K562 (cell line): ENCODE measurements around the gene ZNF488. TPM values are rescaled to one million over a fixed set of nuclear protein-coding genes. Genes with fewer than 3 reads are reported as not detected.

Experiments
- ATAC-seq: fragments of 200-7000 bp; cut with Tn5 transposase; 3 replicates; pipeline ENCODE4 v1.9.1; 2020; ENCODE audit warnings: moderate library complexity
- BruUV-seq: library from RNA; stranded (reverse); fragments of 400-500 nt; replicated peaks from 2 replicates; lab custom pipeline; 2021; lab: Mats Ljungman, UMichigan
- CTCF ChIA-PET: fragments of 300-600 bp; formaldehyde crosslinking; extraction: SDS; loops from one replicate; lab custom pipeline; 2021; ENCODE audit warnings: low intra/inter-chr PET ratio; lab: Yijun Ruan, JAX
- POLR2A ChIA-PET: fragments of 300-600, 350-650 bp; sonication (Branson Sonifier 250); formaldehyde crosslinking; extraction: SDS; loops from one replicate; lab custom pipeline; 2021; ENCODE audit warnings: antibody characterized with exemption, inconsistent platforms; lab: Yijun Ruan, JAX
- DNase-seq, 4 experiments: peaks; one replicate each; pipeline versions ENCODE4 v3.0.0 to v3.0.0-alpha.2; 2011 to 2018; ENCODE audit warnings: low spot score in 3 of 4, mixed read lengths in 3 of 4; ENCODE audit errors: extremely low read depth in 1 of 4
- FAIRE-seq: peaks from 2 replicates; lab custom pipeline; 2011; peaks lifted over from hg19 to GRCh38; lab: Jason Lieb, UNC
- H2AFZ ChIP-seq: 2 replicates; pipeline ENCODE4 v1.6.0; 2011; ENCODE audit warnings: low read depth, low read length, control low read depth, inconsistent platforms
- H3K27ac ChIP-seq: fragments of 200-600 bp; 3 replicates; pipeline ENCODE4 v1.8.0; 2011; ENCODE audit warnings: low read depth, mild to moderate bottlenecking, control low read depth, inconsistent platforms, low read length, moderate library complexity, mixed read lengths; ENCODE audit errors: extremely low read depth
- H3K27me3 ChIP-seq, 2 experiments: fragments of 300-600 bp in 1 of 2; 2 replicates in 1 of 2; 3 replicates in 1 of 2; pipeline versions ENCODE4 v1.6.0 to v1.8.0; 2011; ENCODE audit warnings: inconsistent platforms in 2 of 2, low read length in 2 of 2, mild to moderate bottlenecking in 1 of 2, mixed read lengths in 1 of 2, moderate library complexity in 1 of 2; ENCODE audit not compliant: control insufficient read depth in 2 of 2, insufficient read depth in 2 of 2
- H3K36me3 ChIP-seq: fragments of 300-600 bp; 3 replicates; pipeline ENCODE4 v1.8.0; 2011; ENCODE audit warnings: mild to moderate bottlenecking, low read length, inconsistent platforms; ENCODE audit not compliant: control insufficient read depth, insufficient read depth
- H3K4me1 ChIP-seq, 2 experiments: fragments of 200-600 bp in 1 of 2; replicated peaks in 1 of 2; 2 replicates in 1 of 2; 3 replicates in 1 of 2; pipeline versions ENCODE4 v1.5.1 to v1.8.0; 2011; ENCODE audit warnings: inconsistent platforms in 2 of 2, low read length in 2 of 2, mild to moderate bottlenecking in 1 of 2, mixed read lengths in 1 of 2, moderate library complexity in 1 of 2; ENCODE audit not compliant: control insufficient read depth in 2 of 2, insufficient read depth in 2 of 2
- H3K4me2 ChIP-seq: 2 replicates; pipeline ENCODE4 v1.6.1; 2011; ENCODE audit warnings: low read length, control low read depth, inconsistent platforms, mixed read lengths; ENCODE audit not compliant: insufficient read depth
- H3K4me3 ChIP-seq: fragments of 200-600 bp; sonication (generic), shearing (Covaris generic); 2 replicates; pipeline ENCODE4 v1.5.1; 2016; ENCODE audit warnings: control low read depth, inconsistent platforms
- H3K79me2 ChIP-seq: fragments of 200-600 bp; 3 replicates; pipeline ENCODE4 v1.8.0; 2011; ENCODE audit warnings: low read length, inconsistent platforms; ENCODE audit not compliant: control insufficient read depth, insufficient read depth
- H3K9ac ChIP-seq, 2 experiments: 2 replicates each; pipeline versions ENCODE4 v1.6.0 to v1.6.1; 2011; ENCODE audit warnings: low read depth in 2 of 2, low read length in 2 of 2, control low read depth in 1 of 2, inconsistent platforms in 1 of 2, mild to moderate bottlenecking in 1 of 2, mixed read lengths in 1 of 2; ENCODE audit not compliant: insufficient read depth in 1 of 2
- H3K9me1 ChIP-seq: one replicate; pipeline ENCODE4 v1.6.0; 2011; ENCODE audit warnings: inconsistent platforms, mild to moderate bottlenecking, low read length, moderate library complexity; ENCODE audit not compliant: control insufficient read depth, insufficient read depth
- H3K9me3 ChIP-seq: replicated peaks from 2 replicates; pipeline ENCODE4 v1.5.1; 2011; ENCODE audit warnings: low read depth, low read length, inconsistent platforms; ENCODE audit not compliant: control insufficient read depth, insufficient read depth
- H4K20me1 ChIP-seq: replicated peaks from 2 replicates; pipeline ENCODE4 v1.6.1; 2011; ENCODE audit warnings: low read length, inconsistent platforms, mixed read lengths; ENCODE audit not compliant: control insufficient read depth, insufficient read depth
- BRF2 ChIP-seq: IDR thresholded peaks from 3 replicates; pipeline ENCODE4 v1.6.1; 2011; ENCODE audit warnings: borderline replicate concordance, mild to moderate bottlenecking; ENCODE audit not compliant: insufficient read length, insufficient read depth
- GTF2A2 ChIP-seq: IDR thresholded peaks from 2 replicates; pipeline ENCODE4 v1.6.1; 2016; ENCODE audit warnings: mild to moderate bottlenecking, missing genetic modification characterization, missing compliant biosample characterization
- KLF6 ChIP-seq: fragments of 250-450 bp; sonication (Bioruptor Pico); IDR thresholded peaks from 2 replicates; pipeline ENCODE4 v1.4.0; 2020; ENCODE audit warnings: mild to moderate bottlenecking, moderate library complexity, borderline replicate concordance
- RB1 ChIP-seq: fragments of 450-650 bp; IDR thresholded peaks from 2 replicates; pipeline ENCODE4 v1.6.1; 2017; ENCODE audit warnings: low read depth, mild to moderate bottlenecking
- U2AF1 ChIP-seq: fragments of 200-400 bp; formaldehyde crosslinking; optimal IDR thresholded peaks from 2 replicates; pipeline ENCODE3; 2017; ENCODE audit warnings: mild to moderate bottlenecking, low read depth, low read length, moderate library complexity
- ZBTB34 ChIP-seq: fragments of 250-450 bp; sonication (Bioruptor Pico); IDR thresholded peaks from 2 replicates; pipeline ENCODE4 v1.8.0; 2021; ENCODE audit warnings: mild to moderate bottlenecking, moderate library complexity
- ZNF175 ChIP-seq: fragments of 200-800 bp; sonication (Bioruptor generic); IDR thresholded peaks from 2 replicates; pipeline ENCODE4 v1.6.1; 2016; ENCODE audit warnings: low read depth, mild to moderate bottlenecking, missing genetic modification characterization, missing compliant biosample characterization
- ZNF740 ChIP-seq, 3 experiments: fragments of 200-800 bp in 1 of 3; sonication (Bioruptor generic) in 1 of 3; sonication (generic) in 1 of 3; formaldehyde crosslinking in 1 of 3; IDR thresholded peaks; 2 replicates each; pipeline versions ENCODE4 v1.6.1 to v1.8.0; 2016 to 2022; ENCODE audit warnings: mild to moderate bottlenecking in 2 of 3, missing compliant biosample characterization in 2 of 3, missing genetic modification characterization in 2 of 3, missing genetic modification reagents in 1 of 3
- WGBS: fragments of 100-300 bp; shearing (Covaris generic); methylation state at CpG from one replicate; pipeline ENCODE4 v1.1.6; 2016; ENCODE audit warnings: low coverage, mixed read lengths; ENCODE audit not compliant: insufficient coverage; ENCODE audit errors: missing lambda C conversion rate; 5-methylcytosine and 5-hydroxymethylcytosine counted together
- in situ Hi-C: fragments of 300-500 bp; cut with MboI; formaldehyde crosslinking; loops from 4 replicates; pipeline ENCODE4 v1.15.0; 2018; ENCODE audit warnings: inconsistent platforms, mixed read lengths
- intact Hi-C: fragments of 100-400 bp; cut with micrococcal nuclease; formaldehyde crosslinking; loops from 2 replicates; pipeline ENCODE4 v1.14.2; 2022
- polyA plus RNA-seq, 8 experiments: library from polyadenylated mRNA; depleted of rRNA in 4 of 8; stranded (reverse) in 5 of 8; unstranded in 3 of 8; fragments of >200 nt; fragmentation: Nextera tagmentation in 2 of 8; fragmentation: Illumina TruSeq in 1 of 8; extraction: Ambion mirVana in 2 of 8; extraction: Trizol in 1 of 8; gene quantifications; 2 replicates each; pipeline versions ENCODE4 v1.2.1 to v1.2.3, GENCODE V29; 2011 to 2014; ENCODE audit warnings: inconsistent platforms in 1 of 8, missing spikeins in 1 of 8
- total RNA-seq, 7 experiments: library from RNA; depleted of rRNA in 6 of 7; stranded (reverse); fragments of >200 nt in 6 of 7; fragmentation: Illumina TruSeq in 2 of 7; extraction: Trizol in 2 of 7; gene quantifications; 2 replicates each; pipeline versions ENCODE4 v1.2.1 to v1.2.3, GENCODE V29; 2011 to 2021; ENCODE audit warnings: low replicate concordance in 1 of 7
- TF ChIP-seq, protein P1 (sequence below): fragments of 250-450 bp; sonication (Bioruptor Pico); IDR thresholded peaks from 2 replicates; pipeline ENCODE4 v1.9.0; 2021; ENCODE audit warnings: mild to moderate bottlenecking, inconsistent platforms
- TF ChIP-seq, protein P2 (sequence below): sonication (generic); formaldehyde crosslinking; IDR thresholded peaks from 2 replicates; pipeline ENCODE4 v1.5.0; 2020; ENCODE audit warnings: missing genetic modification reagents
- TF ChIP-seq, protein P3 (sequence below): sonication (generic); formaldehyde crosslinking; IDR thresholded peaks from 2 replicates; pipeline ENCODE4 v1.4.0; 2020; ENCODE audit warnings: mild to moderate bottlenecking, missing genetic modification reagents

The ZNF488 gene
- total and polyA plus RNA-seq, 9 of the 15 experiments (the other 6 are each of a cell fraction or from before 2014, with no cell fraction given): 0.03 to 0.09 (median 0.05) TPM; not detected in 3

DNA sequence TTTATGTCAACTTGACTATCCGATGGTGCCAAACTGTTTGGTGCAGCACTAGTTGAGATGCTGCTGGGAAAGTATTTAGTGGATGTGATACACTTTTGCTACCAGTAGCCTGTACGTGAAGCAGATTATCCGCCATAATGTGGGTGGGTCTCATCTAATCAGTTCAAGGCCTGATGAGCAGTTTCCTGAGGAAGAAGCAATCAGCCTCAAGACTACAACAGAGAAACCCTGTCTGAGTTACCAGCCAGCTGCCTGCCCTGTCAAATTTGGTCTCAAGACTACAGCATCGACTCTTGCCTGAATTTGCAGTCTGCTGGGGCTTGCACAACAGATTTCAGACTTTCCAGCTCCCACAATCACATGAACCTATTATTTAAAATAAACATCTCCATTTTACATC is 46.8 kb downstream of the ZNF488 start:
- Histone ChIP-seq H3K9ac (peak overlapping the region in 1 of 2 experiments; percentile 63; a peak in 1 of 4 replicates), H3K27ac (peak overlapping the region; percentile 73), H3K9me1 (no peaks in the 10 kb centered on the region), H3K4me2 (peak overlapping the region; percentile 69), H3K79me2 (no peaks in the 10 kb centered on the region), H3K4me3 (no peak overlapping the region), H3K9me3 (no peaks in the 10 kb centered on the region), H3K27me3 (no peaks in the 10 kb centered on the region; a peak in 1 of 5 replicates), H3K36me3 (no peaks in the 10 kb centered on the region), H3K4me1 (peaks cover 12 to 28% of the 10 kb centered on the region in 2 experiments), H2AFZ (peak overlapping the region; percentile 92), H4K20me1 (no peaks in the 10 kb centered on the region)
- 8% methylated on average over 4 of the region's 4 CpGs for WGBS
- intact Hi-C loops (no loop called here), in situ Hi-C loops (no loop called here)
- ChIA-PET POLR2A (interaction anchor here (1.0 to 1.2 kb wide), 2 partner anchors 11 to 31 kb away, joined by 3 to 4 read pairs; no protein-coding TSS in a partner anchor), CTCF (no interaction called here)
- DNase-seq (peak in 1 of 4 experiments; percentile 38), FAIRE-seq (no peak), ATAC-seq (peak; percentile 43; the same call in 2 of the 3 replicates)
- no TSS peak for BruUV-seq
- TF ChIP-seq RB1 (no peak), ZBTB34 (no peak), ZNF740 (CRISPR knock-in tag; IDR thresholded peaks at IDR 0.05) (no peak), ZNF740 (tag; IDR thresholded peaks at IDR 0.05) (peak in 1 of 2 experiments; percentile 23; a peak in 1 of 4 replicates), KLF6 (no peak), BRF2 (no peak), GTF2A2 (peak; percentile 57; the same call in 1 of the 2 replicates), U2AF1 (no peak), ZNF175 (CRISPR knock-in tag) (0 out of 2 replicates have a peak, but pooled peaks have one; percentile 64)
- TF ChIP-seq, protein P1, sequence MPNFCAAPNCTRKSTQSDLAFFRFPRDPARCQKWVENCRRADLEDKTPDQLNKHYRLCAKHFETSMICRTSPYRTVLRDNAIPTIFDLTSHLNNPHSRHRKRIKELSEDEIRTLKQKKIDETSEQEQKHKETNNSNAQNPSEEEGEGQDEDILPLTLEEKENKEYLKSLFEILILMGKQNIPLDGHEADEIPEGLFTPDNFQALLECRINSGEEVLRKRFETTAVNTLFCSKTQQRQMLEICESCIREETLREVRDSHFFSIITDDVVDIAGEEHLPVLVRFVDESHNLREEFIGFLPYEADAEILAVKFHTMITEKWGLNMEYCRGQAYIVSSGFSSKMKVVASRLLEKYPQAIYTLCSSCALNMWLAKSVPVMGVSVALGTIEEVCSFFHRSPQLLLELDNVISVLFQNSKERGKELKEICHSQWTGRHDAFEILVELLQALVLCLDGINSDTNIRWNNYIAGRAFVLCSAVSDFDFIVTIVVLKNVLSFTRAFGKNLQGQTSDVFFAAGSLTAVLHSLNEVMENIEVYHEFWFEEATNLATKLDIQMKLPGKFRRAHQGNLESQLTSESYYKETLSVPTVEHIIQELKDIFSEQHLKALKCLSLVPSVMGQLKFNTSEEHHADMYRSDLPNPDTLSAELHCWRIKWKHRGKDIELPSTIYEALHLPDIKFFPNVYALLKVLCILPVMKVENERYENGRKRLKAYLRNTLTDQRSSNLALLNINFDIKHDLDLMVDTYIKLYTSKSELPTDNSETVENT (CRISPR knock-in tag): no peak
- TF ChIP-seq, protein P2, sequence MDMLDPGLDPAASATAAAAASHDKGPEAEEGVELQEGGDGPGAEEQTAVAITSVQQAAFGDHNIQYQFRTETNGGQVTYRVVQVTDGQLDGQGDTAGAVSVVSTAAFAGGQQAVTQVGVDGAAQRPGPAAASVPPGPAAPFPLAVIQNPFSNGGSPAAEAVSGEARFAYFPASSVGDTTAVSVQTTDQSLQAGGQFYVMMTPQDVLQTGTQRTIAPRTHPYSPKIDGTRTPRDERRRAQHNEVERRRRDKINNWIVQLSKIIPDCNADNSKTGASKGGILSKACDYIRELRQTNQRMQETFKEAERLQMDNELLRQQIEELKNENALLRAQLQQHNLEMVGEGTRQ (CRISPR knock-in tag): no peak
- TF ChIP-seq, protein P3, sequence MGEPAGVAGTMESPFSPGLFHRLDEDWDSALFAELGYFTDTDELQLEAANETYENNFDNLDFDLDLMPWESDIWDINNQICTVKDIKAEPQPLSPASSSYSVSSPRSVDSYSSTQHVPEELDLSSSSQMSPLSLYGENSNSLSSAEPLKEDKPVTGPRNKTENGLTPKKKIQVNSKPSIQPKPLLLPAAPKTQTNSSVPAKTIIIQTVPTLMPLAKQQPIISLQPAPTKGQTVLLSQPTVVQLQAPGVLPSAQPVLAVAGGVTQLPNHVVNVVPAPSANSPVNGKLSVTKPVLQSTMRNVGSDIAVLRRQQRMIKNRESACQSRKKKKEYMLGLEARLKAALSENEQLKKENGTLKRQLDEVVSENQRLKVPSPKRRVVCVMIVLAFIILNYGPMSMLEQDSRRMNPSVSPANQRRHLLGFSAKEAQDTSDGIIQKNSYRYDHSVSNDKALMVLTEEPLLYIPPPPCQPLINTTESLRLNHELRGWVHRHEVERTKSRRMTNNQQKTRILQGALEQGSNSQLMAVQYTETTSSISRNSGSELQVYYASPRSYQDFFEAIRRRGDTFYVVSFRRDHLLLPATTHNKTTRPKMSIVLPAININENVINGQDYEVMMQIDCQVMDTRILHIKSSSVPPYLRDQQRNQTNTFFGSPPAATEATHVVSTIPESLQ (CRISPR knock-in tag): no peak
